ENCODE measurements around the gene PSENEN.

PSENEN gene

DNA sequence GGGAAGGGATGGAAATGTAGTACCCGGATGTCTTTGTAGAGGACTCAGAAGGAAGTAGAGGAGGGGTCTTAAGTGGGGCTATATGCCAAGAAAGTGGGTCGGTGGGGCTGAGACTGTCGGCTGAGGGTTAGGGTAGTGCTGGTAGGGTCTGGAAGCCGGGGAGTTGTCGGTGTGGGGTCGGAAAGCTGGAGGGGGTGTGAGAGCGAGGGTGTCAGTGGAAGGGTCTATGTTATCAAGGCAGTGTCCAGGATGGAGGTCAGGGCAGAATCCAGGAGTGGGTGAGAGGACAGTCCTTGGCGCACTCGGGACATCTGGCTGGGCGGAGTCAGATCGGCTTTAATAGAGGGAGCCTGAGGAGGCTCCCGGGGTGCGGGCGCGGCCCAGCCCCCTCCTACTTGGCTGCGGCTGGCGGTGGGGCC lies 9.7 kb downstream of the PSENEN start:
- TF ChIP-seq, protein P1, sequence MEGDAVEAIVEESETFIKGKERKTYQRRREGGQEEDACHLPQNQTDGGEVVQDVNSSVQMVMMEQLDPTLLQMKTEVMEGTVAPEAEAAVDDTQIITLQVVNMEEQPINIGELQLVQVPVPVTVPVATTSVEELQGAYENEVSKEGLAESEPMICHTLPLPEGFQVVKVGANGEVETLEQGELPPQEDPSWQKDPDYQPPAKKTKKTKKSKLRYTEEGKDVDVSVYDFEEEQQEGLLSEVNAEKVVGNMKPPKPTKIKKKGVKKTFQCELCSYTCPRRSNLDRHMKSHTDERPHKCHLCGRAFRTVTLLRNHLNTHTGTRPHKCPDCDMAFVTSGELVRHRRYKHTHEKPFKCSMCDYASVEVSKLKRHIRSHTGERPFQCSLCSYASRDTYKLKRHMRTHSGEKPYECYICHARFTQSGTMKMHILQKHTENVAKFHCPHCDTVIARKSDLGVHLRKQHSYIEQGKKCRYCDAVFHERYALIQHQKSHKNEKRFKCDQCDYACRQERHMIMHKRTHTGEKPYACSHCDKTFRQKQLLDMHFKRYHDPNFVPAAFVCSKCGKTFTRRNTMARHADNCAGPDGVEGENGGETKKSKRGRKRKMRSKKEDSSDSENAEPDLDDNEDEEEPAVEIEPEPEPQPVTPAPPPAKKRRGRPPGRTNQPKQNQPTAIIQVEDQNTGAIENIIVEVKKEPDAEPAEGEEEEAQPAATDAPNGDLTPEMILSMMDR (IDR thresholded peaks at IDR 0.05; ENCODE audit: insufficient read depth, low read length, poor library complexity, severe bottlenecking) = no peak
- DNase-seq (ENCODE audit: extremely low read depth, insufficient read length) = no peak

DNA sequence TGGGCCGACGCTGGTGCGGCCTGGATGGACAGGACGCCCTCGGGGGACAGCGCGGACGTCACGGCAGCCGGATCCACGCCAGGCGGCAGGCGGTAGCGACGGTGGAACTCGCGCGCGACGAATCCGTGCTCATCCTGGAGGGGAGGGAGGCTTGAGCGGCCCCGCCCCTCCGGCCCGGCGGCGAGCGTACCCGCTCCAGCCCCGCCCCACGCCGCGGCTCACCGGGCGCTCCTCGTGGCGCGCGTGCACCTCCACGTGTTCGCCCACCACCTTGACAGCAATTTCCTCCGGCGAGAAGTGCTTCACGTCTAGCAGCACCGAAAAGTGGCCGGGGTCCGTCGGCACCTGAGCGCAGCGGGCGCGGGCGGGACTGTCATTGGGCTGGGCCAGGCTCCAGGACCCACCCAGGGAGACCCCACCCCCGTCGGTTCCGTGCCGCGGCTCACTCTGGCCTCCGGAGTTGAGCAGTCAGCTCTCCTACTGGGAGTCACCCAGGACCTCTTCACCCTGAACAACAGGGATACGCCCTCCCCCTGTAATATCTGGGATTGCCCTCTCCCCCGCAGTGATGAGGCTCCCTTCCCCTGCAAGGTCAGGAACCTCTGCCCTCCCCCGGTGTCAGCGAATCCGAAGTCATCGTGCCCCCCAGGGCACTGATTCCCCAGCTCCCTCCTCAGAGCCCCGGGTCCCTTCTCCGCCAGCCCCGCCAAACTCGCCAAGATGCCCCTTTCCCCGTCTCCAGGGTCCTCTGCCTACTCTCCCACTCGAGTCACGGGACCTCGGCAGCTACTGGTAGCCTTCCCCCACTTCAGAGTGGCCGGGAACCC lies 10.3 kb downstream of the PSENEN start:
- Histone ChIP-seq H3K27me3 (replicated peaks; ENCODE audit: control insufficient read depth, insufficient read depth, low read length) (no peaks in the 10 kb centered on the region), H3K36me3 (ENCODE audit: control insufficient read depth, insufficient read depth, low read length) (peaks cover 17% of the 10 kb centered on the region), H3K4me3 (replicated peaks; ENCODE audit: low read depth, low read length) (no peak overlapping the region)
- DNase-seq (ENCODE audit: extremely low read depth, insufficient read length) = no peak
- TF ChIP-seq, protein P1 (IDR thresholded peaks at IDR 0.05; ENCODE audit: insufficient read depth, low read length, poor library complexity, severe bottlenecking) = no peak

More for the DNA sequence above, 9.7 kb downstream of the PSENEN start:
- H3K36me3 ChIP-seq (ENCODE audit: control insufficient read depth, insufficient read depth, low read length) = peaks cover 17% of the 10 kb centered on the region
- no peaks in the 10 kb centered on the region for H3K27me3 ChIP-seq (replicated peaks; ENCODE audit: control insufficient read depth, insufficient read depth, low read length)
- no peak overlapping the region for H3K4me3 ChIP-seq (replicated peaks; ENCODE audit: low read depth, low read length)

DNA sequence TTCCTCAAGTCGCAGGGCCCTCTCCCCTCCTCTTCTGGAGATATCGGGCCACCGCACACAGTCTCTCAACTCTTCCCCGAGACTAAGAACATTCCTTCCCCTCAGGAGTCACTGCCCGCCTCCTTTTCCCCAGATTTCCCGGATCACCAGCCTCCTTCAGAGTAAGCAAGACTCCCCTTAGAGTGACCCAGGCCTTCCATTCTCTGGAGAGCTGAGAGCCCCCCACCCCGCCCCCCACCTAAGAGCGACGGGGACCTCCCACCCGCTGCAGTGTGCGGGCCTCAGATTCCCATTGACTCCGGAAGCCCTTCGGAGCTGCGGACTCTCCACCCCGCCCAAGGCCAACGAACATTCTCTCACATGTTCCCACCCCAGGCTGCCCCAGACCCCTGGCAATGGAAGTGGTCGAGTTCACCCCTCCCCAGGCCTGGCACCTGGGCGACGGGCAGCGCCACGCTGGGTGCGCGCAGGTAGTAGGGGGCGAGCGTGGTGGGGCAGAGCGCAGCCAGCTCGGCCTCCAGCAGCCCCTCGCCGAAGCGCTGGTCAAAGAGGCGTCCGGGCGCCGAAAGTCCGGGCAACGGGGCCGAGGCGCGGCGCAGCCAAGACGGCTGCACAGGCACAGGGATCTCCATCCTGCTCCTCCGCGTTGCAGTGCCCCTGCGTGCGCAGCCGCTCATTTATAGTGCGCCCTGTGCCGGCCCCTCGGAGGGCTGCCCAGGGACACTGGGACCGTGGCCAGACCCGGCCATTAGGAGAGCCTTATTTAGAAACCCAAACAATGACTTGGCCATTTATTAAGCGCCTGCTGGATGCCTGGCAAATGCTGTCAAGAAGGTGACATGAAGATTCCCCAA lies 11.2 kb downstream of the PSENEN start, which contains the start of gene HSPB6:
Gene HSPB6 (minus strand): TSS at position 653 of the 854 bp plus-strand sequence. CDS start 21 bp downstream, at position 632.
- H3K36me3 ChIP-seq (ENCODE audit: control insufficient read depth, insufficient read depth, low read length) = peaks cover 20% of the 10 kb centered on the region
- TF ChIP-seq, protein P1 (IDR thresholded peaks at IDR 0.05; ENCODE audit: insufficient read depth, low read length, poor library complexity, severe bottlenecking) = no peak
- no peaks in the 10 kb centered on the region for H3K27me3 ChIP-seq (replicated peaks; ENCODE audit: control insufficient read depth, insufficient read depth, low read length)
- no peak for DNase-seq (ENCODE audit: extremely low read depth, insufficient read length)
- H3K4me3 ChIP-seq (replicated peaks; ENCODE audit: low read depth, low read length) = peak within 1 kb of the TSS; percentile 51

DNA sequence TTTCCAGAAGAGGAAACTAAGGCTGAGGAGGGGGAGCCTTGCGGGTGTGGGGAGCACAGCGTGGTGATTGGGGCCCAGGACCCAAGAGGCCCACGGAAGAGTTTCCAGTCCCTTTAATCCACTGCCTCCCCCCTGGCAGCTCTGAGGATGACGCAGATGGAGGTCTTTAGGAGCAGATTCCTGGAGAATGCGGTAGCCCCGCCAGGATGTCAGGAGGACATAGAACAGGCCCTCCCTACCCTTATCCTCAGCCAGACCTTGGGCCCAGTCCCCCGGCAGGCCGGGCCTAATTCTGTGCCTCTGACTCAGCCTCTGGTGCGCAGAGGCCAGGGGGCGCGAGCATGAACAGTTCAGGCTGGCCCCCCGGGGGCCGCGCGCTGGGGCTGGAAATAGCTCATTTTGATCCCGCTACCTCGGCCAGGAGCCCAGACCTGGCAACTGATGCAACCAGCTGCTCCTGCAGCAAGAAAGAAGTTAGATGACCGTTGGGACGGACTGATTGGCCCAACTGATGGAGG lies 11.8 kb downstream of the PSENEN start:
- no peak for DNase-seq (ENCODE audit: extremely low read depth, insufficient read length)
- Histone ChIP-seq H3K36me3 (ENCODE audit: control insufficient read depth, insufficient read depth, low read length) (peaks cover 23% of the 10 kb centered on the region), H3K27me3 (replicated peaks; ENCODE audit: control insufficient read depth, insufficient read depth, low read length) (no peaks in the 10 kb centered on the region), H3K4me3 (replicated peaks; ENCODE audit: low read depth, low read length) (peak overlapping the region; percentile 51)
- TF ChIP-seq, protein P1 (IDR thresholded peaks at IDR 0.05; ENCODE audit: insufficient read depth, low read length, poor library complexity, severe bottlenecking) = no peak

DNA sequence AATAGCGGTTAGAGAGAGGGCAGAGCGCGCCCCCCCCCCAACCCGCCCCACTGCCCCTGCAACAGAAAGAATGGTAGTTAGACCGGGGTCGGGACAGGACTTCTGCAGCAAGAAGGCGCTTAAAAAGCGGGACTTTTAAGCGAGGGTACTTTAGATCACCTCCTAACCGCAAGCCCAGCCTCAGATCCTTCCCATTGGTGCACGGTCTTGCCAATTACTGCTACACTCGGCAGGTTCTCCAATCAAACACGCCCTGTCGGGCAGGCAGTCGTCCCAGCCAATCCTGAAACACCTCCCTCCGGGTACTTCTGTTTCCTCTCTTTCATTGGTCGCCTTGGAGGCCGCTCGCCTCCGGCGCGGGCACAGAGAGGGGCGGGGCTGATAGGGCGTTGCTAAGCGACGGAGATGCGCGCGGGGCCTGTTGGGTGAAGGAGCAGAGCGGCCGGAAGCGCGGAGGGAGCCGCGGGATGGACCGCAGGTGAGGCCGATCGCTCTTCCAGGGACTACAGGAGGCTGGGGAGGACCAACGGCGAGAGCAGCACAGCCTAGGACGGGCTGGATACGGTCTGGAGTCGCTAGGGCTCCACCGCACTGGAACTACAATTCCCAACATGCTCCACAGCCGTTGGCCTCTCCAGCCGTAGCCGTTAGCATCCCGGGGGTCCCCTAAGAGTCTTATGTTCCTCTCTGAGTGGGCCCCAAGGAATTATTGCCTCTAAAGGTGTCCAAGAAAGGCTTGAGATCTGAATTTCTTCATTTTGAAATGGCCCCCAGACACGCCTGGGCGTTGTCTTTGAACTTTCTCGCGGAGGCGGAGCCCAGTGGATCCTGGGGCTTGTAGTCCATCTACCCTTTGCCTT lies 12.5 kb downstream of the PSENEN start, which contains the start of gene PROSER3:
Gene PROSER3 (plus strand): TSS at position 428 of the 860 bp plus-strand sequence. CDS start 40 bp downstream, at position 468.
- Histone ChIP-seq H3K36me3 (ENCODE audit: control insufficient read depth, insufficient read depth, low read length) (peaks cover 19% of the 10 kb centered on the region), H3K4me3 (replicated peaks; ENCODE audit: low read depth, low read length) (peak within 1 kb of the TSS; percentile 81), H3K27me3 (replicated peaks; ENCODE audit: control insufficient read depth, insufficient read depth, low read length) (no peaks in the 10 kb centered on the region)
- TF ChIP-seq, protein P1 (IDR thresholded peaks at IDR 0.05; ENCODE audit: insufficient read depth, low read length, poor library complexity, severe bottlenecking) = no peak
- peak; percentile 99 for DNase-seq (ENCODE audit: extremely low read depth, insufficient read length)
